GM12878 (cell line): Measurements from ENCODE around the gene ALG2. TPM values are rescaled to one million over a fixed set of nuclear protein-coding genes. Genes with fewer than 3 reads are reported as not detected.

ENCODE experiments used
- ATAC-seq: fragments of 200-7000 bp; cut with Tn5 transposase; 3 replicates; pipeline ENCODE4 v1.9.1; 2020; ENCODE audit warnings: mild to moderate bottlenecking, moderate library complexity
- BruUV-seq: library from RNA; stranded (reverse); fragments of 400-500 nt; replicated peaks from 2 replicates; lab custom pipeline; 2021; lab: Mats Ljungman, UMichigan
- CTCF ChIA-PET: fragments of 300-600 bp; sonication (Branson Sonifier 250); formaldehyde crosslinking; extraction: SDS; loops from one replicate; lab custom pipeline; 2021; ENCODE audit warnings: inconsistent platforms; lab: Yijun Ruan, JAX
- POLR2A ChIA-PET: fragments of 350-600 bp; formaldehyde crosslinking; extraction: SDS; loops from one replicate; lab custom pipeline; 2021; ENCODE audit warnings: inconsistent platforms; lab: Charles Lee
- RAD21 ChIA-PET: fragments of 300-600 bp; sonication (Branson Sonifier 250); formaldehyde crosslinking; loops from one replicate; lab custom pipeline; 2023; ENCODE audit warnings: antibody characterized with exemption; ENCODE audit not compliant: unreplicated experiment; lab: Charles Lee
- SMC1A ChIA-PET: fragments of 300-600 bp; sonication (Branson Sonifier 250); formaldehyde crosslinking; loops from one replicate; lab custom pipeline; 2023; ENCODE audit not compliant: unreplicated experiment, uncharacterized antibody; lab: Charles Lee
- DNase-seq: peaks from one replicate; pipeline ENCODE4 v3.0.0-alpha.2; 2011; ENCODE audit warnings: low read depth, low spot score
- FAIRE-seq: peaks from 3 replicates; lab custom pipeline; 2011; peaks lifted over from hg19 to GRCh38; lab: Jason Lieb, UNC
- H2AFZ ChIP-seq: 2 replicates; pipeline ENCODE4 v1.6.0; 2011; ENCODE audit warnings: low read depth, low read length, control low read depth; ENCODE audit not compliant: control insufficient read depth
- H3K27ac ChIP-seq: 2 replicates; pipeline ENCODE4 v1.5.1; 2011; ENCODE audit warnings: control low read depth; ENCODE audit not compliant: control insufficient read depth, insufficient read depth
- H3K27me3 ChIP-seq, 2 experiments: replicated peaks in 1 of 2; 2 replicates each; pipeline versions ENCODE4 v1.6.0 to v1.6.1; 2011; ENCODE audit warnings: low read length in 1 of 2; ENCODE audit not compliant: control insufficient read depth in 2 of 2, insufficient read depth in 2 of 2
- H3K36me3 ChIP-seq, 2 experiments: 2 replicates each; pipeline ENCODE4 v1.5.1; 2011; ENCODE audit warnings: low read length in 1 of 2; ENCODE audit not compliant: control insufficient read depth in 2 of 2, insufficient read depth in 2 of 2
- H3K4me1 ChIP-seq: 2 replicates; pipeline ENCODE4 v1.6.1; 2011; ENCODE audit warnings: mild to moderate bottlenecking, low read length, moderate library complexity, mixed read lengths; ENCODE audit not compliant: control insufficient read depth, insufficient read depth
- H3K4me2 ChIP-seq: 2 replicates; pipeline ENCODE4 v1.6.0; 2011; ENCODE audit warnings: control low read depth; ENCODE audit not compliant: control insufficient read depth, insufficient read depth
- H3K4me3 ChIP-seq: fragments of 200-600 bp; sonication (generic); 2 replicates; pipeline ENCODE4 v1.5.1; 2016
- H3K79me2 ChIP-seq: 2 replicates; pipeline ENCODE4 v1.6.0; 2011; ENCODE audit warnings: low read length; ENCODE audit not compliant: control insufficient read depth, insufficient read depth
- H3K9ac ChIP-seq: 2 replicates; pipeline ENCODE4 v1.8.0; 2011; ENCODE audit warnings: low read length, control low read depth, mixed read lengths; ENCODE audit not compliant: control insufficient read depth, insufficient read depth
- H3K9me3 ChIP-seq: replicated peaks from 3 replicates; pipeline ENCODE4 v1.5.1; 2011; ENCODE audit warnings: mild to moderate bottlenecking, low read length; ENCODE audit not compliant: control insufficient read depth, insufficient read depth
- H4K20me1 ChIP-seq: 2 replicates; pipeline ENCODE4 v1.6.0; 2011; ENCODE audit not compliant: control insufficient read depth, insufficient read depth
- ATF7 ChIP-seq: fragments of 450-650 bp; IDR thresholded peaks from 2 replicates; pipeline ENCODE4 v1.6.1; 2016; ENCODE audit warnings: low read depth, mild to moderate bottlenecking
- BCL3 ChIP-seq: IDR thresholded peaks from 2 replicates; pipeline ENCODE4 v1.6.1; 2011; ENCODE audit warnings: borderline replicate concordance, low read depth, mild to moderate bottlenecking, moderate library complexity, low read length; ENCODE audit not compliant: insufficient read depth, poor library complexity, severe bottlenecking
- BMI1 ChIP-seq: fragments of 450-650 bp; IDR thresholded peaks from 2 replicates; pipeline ENCODE4 v1.6.1; 2016; ENCODE audit warnings: mild to moderate bottlenecking, moderate library complexity, borderline replicate concordance
- DPF2 ChIP-seq: fragments of 450-650 bp; IDR thresholded peaks from 2 replicates; pipeline ENCODE4 v1.6.1; 2017; ENCODE audit warnings: mild to moderate bottlenecking
- NBN ChIP-seq: fragments of 450-650 bp; IDR thresholded peaks from 2 replicates; pipeline ENCODE4 v1.6.1; 2016
- NR2C2 ChIP-seq: IDR thresholded peaks from 2 replicates; pipeline ENCODE4 v1.6.1; 2011; ENCODE audit warnings: borderline replicate concordance, low read depth; ENCODE audit not compliant: control insufficient read depth, insufficient read length
- PML ChIP-seq: IDR thresholded peaks from 2 replicates; pipeline ENCODE4 v1.6.1; 2012; ENCODE audit warnings: low read length, inconsistent platforms
- REST ChIP-seq: IDR thresholded peaks from 2 replicates; pipeline ENCODE4 v1.6.1; 2012; ENCODE audit warnings: mild to moderate bottlenecking, low read depth, low read length
- RFX5 ChIP-seq: IDR thresholded peaks from 2 replicates; pipeline ENCODE4 v1.6.1; 2011; ENCODE audit warnings: low read depth, low read length, improper control_type of control experiment
- RUNX3 ChIP-seq: IDR thresholded peaks from 2 replicates; pipeline ENCODE4 v1.6.1; 2012; ENCODE audit warnings: low read length, inconsistent platforms
- SMC3 ChIP-seq: IDR thresholded peaks from 2 replicates; pipeline ENCODE4 v1.6.1; 2011; ENCODE audit warnings: low read length, improper control_type of control experiment, borderline replicate concordance
- SP1 ChIP-seq: IDR thresholded peaks from one replicate; pipeline ENCODE4 v1.6.1; 2011; ENCODE audit warnings: low read depth, low read length
- ZNF274 ChIP-seq: IDR thresholded peaks from one replicate; pipeline ENCODE4 v1.8.0; 2011; ENCODE audit not compliant: insufficient read length, insufficient read depth
- ZNF592 ChIP-seq: fragments of 450-650 bp; IDR thresholded peaks from 2 replicates; pipeline ENCODE4 v1.6.1; 2017; ENCODE audit warnings: mild to moderate bottlenecking, moderate library complexity
- WGBS: methylation state at CpG from one replicate; pipeline ENCODE4 v1.1.6; 2016; ENCODE audit warnings: low lambda C conversion rate; ENCODE audit not compliant: insufficient replicate concordance, insufficient coverage; ENCODE audit errors: missing lambda C conversion rate; 5-methylcytosine and 5-hydroxymethylcytosine counted together
- in situ Hi-C: fragments of 300-500 bp; cut with MboI; formaldehyde crosslinking; loops from 9 replicates; pipeline ENCODE4 v1.14.3; 2018; ENCODE audit warnings: mixed read lengths
- intact Hi-C: fragments of 100-400 bp; cut with micrococcal nuclease; formaldehyde crosslinking; loops from one replicate; pipeline ENCODE4 v1.14.2; 2022; ENCODE audit not compliant: unreplicated experiment
- polyA plus RNA-seq, 11 experiments: library from polyadenylated mRNA; depleted of rRNA in 4 of 11; unstranded in 6 of 11; stranded (reverse) in 5 of 11; fragments of >200 nt; fragmentation: Nextera tagmentation in 4 of 11; fragmentation: Illumina TruSeq in 1 of 11; extraction: Ambion mirVana in 4 of 11; extraction: Trizol in 1 of 11; gene quantifications; 1 replicate in 1 of 11; 2 replicates in 10 of 11; pipeline versions ENCODE4 v1.2.1 to v1.2.3, GENCODE V29; 2011 to 2016; ENCODE audit warnings: inconsistent platforms in 2 of 11, missing spikeins in 2 of 11, low read depth in 1 of 11
- total RNA-seq, 4 experiments: library from RNA; depleted of rRNA in 3 of 4; stranded (reverse); fragments of >200 nt in 3 of 4; fragmentation: Illumina TruSeq in 1 of 4; extraction: Trizol in 1 of 4; gene quantifications; 2 replicates each; pipeline versions ENCODE4 v1.2.1 to v1.2.3, GENCODE V29; 2013 to 2021

Gene ALG2
- total and polyA plus RNA-seq, 10 of the 15 experiments (the other 5 are each of a cell fraction or from before 2014, with no cell fraction given), result 8.8 to 52.5 (median 38.6) TPM

GRCh38 chr9:99173570-99174504 lies 47.9 kb downstream of the ALG2 start:
- intact Hi-C loops, result no loop called here
- POLR2A ChIA-PET, result interaction anchor here (2.2 to 2.4 kb wide), 2 partner anchors 10 to 49 kb away, joined by 6 to 10 read pairs; partner anchors contain the start of genes ALG2 and SEC61B
- FAIRE-seq, result peak; percentile 65
- TF ChIP-seq RUNX3 (0 out of 2 replicates have a peak, but pooled peaks have one; percentile 31), NBN (no peak), BCL3 (peak; percentile 33), BMI1 (no peak), PML (no peak), SP1 (no peak), SMC3 (no peak), ZNF592 (no peak), ATF7 (peak; percentile 35; the same call in 1 of the 2 replicates), RFX5 (no peak), REST (no peak), ZNF274 (no peak), NR2C2 (no peak), DPF2 (0 out of 2 replicates have a peak, but pooled peaks have one; percentile 20)

More at GRCh38 chr9:99173570-99174504, 47.9 kb downstream of the ALG2 start:
- in situ Hi-C loops, result no loop called here
- H3K4me3 ChIP-seq, result no peak overlapping the region
- peaks cover 8% of the 10 kb centered on the region for H3K4me1 ChIP-seq
- ChIA-PET SMC1A (interaction anchor here (0.9 to 5.0 kb wide), 8 partner anchors 10 to 92 kb away, joined by 3 to 62 read pairs (median 4); no protein-coding TSS in a partner anchor), CTCF (interaction anchor here (0.6 to 8.5 kb wide), 7 partner anchors 10 to 340 kb away, joined by 3 to 75 read pairs (median 4); no protein-coding TSS in a partner anchor), RAD21 (interaction anchor here (0.5 to 7.1 kb wide), 4 partner anchors 10 to 72 kb away, joined by 3 to 58 read pairs (median 9); partner anchors contain the start of genes ALG2 and SEC61B)
- H3K9me3 ChIP-seq, result no peaks in the 10 kb centered on the region
- ATAC-seq (peak; percentile 81), DNase-seq (no peak)
- no peak overlapping the region; the same call in 1 of the 2 replicates for H2AFZ ChIP-seq
- no peak overlapping the region for H3K9ac ChIP-seq
- BruUV-seq, result no TSS peak
- no peaks in the 10 kb centered on the region for H3K36me3 ChIP-seq
- H3K79me2 ChIP-seq, result no peaks in the 10 kb centered on the region
- H3K27me3 ChIP-seq, result no peaks in the 10 kb centered on the region
- WGBS, result 72% methylated on average over 10 of the region's 10 CpGs
- H4K20me1 ChIP-seq, result no peaks in the 10 kb centered on the region
- no peak overlapping the region for H3K4me2 ChIP-seq
- H3K27ac ChIP-seq, result no peak overlapping the region
